ENCODE measurements around the gene PLG.

- TF ChIP-seq, protein P1, sequence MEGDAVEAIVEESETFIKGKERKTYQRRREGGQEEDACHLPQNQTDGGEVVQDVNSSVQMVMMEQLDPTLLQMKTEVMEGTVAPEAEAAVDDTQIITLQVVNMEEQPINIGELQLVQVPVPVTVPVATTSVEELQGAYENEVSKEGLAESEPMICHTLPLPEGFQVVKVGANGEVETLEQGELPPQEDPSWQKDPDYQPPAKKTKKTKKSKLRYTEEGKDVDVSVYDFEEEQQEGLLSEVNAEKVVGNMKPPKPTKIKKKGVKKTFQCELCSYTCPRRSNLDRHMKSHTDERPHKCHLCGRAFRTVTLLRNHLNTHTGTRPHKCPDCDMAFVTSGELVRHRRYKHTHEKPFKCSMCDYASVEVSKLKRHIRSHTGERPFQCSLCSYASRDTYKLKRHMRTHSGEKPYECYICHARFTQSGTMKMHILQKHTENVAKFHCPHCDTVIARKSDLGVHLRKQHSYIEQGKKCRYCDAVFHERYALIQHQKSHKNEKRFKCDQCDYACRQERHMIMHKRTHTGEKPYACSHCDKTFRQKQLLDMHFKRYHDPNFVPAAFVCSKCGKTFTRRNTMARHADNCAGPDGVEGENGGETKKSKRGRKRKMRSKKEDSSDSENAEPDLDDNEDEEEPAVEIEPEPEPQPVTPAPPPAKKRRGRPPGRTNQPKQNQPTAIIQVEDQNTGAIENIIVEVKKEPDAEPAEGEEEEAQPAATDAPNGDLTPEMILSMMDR (IDR thresholded peaks at IDR 0.05): no peak
- no peak for TF ChIP-seq POLR2A (IDR thresholded peaks at IDR 0.05)
These were observed 73.9 kb downstream of the PLG start for GRCh38 chr6:160775792-160776580.
